Stimulated activated CD8-positive, alpha-beta memory T cell treated with anti-CD3 and anti-CD28 coated beads, Interleukin-15, amount 100 ng/mL, for 48 hours (primary cell): Measurements from ENCODE around the gene CD2.
A peak's percentile ranks its signal among the peaks of the same experiment; 100 is the strongest.

ENCODE experiments used
- DNase-seq, 2 donors: peaks; one replicate each; pipeline ENCODE4 v3.0.0-alpha.2; 2020; ENCODE audit warnings: low read depth in 2 of 2

CD2 gene, protein sequence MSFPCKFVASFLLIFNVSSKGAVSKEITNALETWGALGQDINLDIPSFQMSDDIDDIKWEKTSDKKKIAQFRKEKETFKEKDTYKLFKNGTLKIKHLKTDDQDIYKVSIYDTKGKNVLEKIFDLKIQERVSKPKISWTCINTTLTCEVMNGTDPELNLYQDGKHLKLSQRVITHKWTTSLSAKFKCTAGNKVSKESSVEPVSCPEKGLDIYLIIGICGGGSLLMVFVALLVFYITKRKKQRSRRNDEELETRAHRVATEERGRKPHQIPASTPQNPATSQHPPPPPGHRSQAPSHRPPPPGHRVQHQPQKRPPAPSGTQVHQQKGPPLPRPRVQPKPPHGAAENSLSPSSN

DNA sequence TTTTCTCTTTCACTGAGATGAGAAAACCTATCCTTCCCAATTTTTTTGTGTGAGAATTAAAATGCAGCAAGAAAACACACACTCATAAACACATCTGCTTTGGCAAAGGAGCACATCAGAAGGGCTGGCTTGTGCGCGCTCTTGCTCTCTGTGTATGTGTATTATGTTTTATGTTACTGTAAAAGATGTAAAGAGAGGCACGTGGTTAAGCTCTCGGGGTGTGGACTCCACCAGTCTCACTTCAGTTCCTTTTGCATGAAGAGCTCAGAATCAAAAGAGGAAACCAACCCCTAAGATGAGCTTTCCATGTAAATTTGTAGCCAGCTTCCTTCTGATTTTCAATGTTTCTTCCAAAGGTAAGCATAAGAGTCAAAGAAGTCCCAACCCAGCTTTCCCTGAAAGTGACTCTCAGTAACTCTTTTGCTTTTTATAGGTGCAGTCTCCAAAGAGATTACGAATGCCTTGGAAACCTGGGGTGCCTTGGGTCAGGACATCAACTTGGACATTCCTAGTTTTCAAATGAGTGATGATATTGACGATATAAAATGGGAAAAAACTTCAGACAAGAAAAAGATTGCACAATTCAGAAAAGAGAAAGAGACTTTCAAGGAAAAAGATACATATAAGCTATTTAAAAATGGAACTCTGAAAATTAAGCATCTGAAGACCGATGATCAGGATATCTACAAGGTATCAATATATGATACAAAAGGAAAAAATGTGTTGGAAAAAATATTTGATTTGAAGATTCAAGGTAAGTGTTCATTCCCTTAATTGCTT lies at the start of gene CD2:
Gene CD2, plus strand, starts transcription at position 233 of the 780 bp plus-strand sequence. Its CDS starts 63 bp downstream, at position 296.
- no peak for DNase-seq

DNA sequence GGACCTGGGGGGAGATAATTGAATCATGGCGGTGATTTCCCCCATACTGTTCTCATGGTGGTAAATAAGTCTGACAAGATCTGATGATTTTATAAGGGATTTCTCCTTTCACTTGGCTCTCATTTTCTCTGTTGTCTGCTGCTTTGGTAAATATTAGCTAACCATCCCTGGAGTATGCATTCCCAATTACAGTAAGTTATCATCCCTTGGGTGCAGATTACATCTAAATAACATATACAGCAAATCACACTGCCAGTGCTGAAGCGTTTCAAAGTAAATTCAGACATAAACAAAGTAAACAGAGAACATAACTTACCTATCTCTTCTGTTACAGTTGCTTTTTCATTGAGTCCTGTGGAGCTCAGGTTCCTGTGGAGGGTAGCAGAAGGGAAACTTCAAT lies 48.1 kb upstream of the CD2 start:
- no peak for DNase-seq

DNA sequence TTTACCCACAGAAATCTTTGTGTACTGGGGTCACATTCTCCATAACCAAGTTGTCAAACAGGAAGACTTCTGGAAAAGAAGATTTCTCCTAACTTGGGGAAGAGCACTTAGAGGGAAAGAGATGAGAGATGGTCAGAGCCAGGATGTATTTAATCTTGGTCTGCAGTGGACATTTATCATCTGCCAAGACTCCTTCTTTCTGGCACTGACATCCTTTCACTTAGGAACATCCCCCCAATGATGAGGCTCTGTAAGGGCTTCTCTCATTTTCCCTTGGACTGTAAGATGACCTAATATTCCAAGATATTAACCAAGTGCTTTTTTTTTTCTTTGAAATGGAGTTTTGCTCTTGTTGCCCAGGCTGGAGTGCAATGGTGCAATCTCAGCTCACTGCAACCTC lies 47.4 kb upstream of the CD2 start:
- no peak for DNase-seq

- DNase-seq: no peak
Observed at GRCh38 chr1:116708255-116708900, 45.9 kb upstream of the CD2 start.

DNA sequence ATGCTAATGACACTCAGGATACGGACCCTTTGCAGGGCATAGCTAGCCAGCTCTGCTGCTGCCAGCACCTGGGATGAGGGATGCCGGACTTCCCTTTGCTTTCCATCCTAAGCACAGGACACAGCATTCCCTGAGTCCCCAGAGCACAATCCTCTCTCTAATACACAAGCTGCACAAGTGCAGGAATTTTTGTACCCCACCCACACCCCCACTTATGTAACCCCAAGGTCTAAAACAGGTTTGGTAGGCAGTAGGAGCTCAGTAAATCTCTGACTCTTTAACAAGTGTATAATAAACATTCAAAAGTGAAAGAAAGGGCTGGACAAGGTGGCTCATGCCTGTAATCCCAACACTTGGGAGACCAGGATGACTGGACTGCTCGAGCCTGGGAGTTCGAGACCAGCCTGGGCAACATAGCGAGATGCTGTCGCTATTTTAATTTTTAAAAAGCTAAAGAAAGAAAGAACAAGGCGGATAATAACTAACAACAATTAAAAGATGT lies 44.5 kb upstream of the CD2 start:
- DNase-seq: no peak

DNA sequence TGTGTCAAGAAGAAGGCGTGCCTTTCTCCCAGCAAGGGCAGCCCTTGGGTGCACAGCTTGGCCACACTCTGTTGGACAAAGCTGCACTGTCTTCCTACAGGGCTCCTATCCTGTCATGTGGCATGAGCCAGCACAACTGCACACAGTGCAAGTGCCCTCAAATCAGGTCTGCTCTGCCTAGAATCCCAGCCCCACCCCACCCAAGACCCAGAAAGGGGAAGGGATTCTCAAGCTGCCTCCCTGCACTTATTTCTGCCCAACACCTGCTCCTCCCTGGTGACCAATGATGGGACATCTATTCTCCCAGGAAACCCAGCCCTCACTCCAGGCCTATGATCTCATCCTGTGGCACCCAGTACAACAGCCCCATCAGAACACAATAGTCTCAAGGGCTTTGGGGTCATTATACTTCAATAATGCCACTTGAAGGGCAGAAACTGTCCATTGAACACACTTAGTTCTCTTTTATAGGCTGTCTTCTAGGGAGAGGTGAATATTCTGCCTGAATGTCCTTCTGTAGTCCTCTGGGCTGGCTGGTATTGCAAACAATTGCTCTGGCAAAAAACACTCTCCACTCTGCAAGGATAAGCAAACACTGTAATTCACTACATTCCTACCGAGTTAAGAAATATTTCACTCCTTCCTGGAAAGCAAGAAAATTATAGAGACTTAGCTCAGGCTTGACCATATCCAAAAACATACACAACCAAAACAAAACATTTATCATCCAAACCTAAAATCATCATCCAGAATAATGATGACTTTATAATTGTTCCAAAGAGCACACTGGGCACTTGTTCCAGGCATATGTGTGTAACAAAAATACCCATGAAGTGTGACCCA lies 43.6 kb upstream of the CD2 start:
- DNase-seq: no peak

- peak in 1 of 2 donors; percentile 19 for DNase-seq
Observed at GRCh38 chr1:116711263-116711840, 42.9 kb upstream of the CD2 start.

DNA sequence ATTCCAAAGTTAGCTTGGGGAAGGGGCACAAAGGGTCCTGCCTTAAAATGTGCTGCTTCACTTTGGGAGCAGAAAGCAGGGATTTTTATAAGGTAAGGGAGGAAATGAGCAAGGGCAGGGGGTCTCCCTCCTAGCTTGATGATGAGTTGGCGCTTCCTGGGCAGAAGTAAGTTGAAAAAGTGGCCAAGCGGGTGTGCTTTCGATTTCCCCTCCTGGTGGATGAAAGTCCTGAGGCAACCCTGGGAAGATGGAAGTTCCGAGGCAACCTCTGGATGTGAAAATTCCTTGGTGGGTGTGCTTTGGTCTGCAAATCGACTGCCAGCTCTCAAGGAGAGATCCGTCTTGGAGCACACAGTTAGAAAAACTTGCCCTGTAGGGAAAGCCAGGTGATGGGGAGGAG lies 41.7 kb upstream of the CD2 start:
- DNase-seq: no peak

DNA sequence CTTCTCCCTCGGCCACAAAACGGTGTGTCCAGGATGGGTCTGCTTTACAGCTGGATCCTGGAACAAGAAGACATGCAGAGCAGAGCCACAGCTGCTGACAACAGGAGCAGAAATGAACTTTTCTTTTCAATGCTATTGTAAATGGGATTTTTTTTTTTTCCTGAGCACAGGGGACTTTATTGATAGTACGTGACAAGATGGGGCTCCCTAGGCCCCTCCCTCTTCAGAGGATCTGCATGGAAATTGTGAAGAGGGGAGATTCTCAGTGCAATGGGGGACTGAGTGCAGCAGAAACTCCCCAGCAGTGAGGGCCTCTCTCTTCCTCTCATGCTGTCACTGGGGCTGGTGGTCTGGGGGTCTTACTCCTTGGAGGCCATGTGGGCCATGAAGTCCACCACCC lies 40.8 kb upstream of the CD2 start:
- no peak for DNase-seq

DNA sequence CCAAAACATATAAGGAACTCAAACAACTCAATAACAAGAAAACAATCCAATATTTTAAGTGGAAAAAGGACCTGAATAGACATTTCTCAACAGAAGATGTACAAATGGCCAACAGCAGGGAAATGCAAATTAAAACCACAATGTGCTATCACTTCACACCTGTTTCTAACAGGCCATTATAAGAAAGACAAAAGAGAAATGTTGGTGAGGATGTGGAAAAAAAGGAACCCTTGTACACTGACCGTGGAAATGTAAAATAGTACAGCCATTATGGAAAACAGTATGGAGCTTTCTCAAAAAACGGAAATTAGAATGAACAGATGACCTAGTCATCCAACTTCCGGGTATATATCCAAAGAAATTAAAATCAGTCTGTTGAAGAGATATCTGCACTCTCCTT lies 37.8 kb upstream of the CD2 start:
- no peak for DNase-seq

DNA sequence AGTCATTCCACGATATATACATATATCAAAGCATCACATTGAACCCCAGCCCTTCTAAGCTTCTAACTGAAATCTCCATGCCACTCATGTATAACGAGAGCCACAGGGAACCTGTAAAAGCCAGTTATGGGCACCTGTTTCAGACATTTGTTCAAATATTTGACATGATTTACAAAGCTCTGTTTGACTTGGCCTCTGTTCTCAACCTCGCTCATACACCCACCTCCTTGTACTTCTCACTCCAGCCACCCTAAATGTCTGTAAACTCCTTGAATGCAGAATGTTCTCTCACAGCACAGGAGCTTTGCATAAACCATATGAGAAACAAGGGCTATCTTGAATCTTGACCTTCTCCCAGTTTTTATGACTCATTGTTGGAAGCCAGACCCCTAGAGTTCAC lies 36.9 kb upstream of the CD2 start:
- DNase-seq: no peak

DNA sequence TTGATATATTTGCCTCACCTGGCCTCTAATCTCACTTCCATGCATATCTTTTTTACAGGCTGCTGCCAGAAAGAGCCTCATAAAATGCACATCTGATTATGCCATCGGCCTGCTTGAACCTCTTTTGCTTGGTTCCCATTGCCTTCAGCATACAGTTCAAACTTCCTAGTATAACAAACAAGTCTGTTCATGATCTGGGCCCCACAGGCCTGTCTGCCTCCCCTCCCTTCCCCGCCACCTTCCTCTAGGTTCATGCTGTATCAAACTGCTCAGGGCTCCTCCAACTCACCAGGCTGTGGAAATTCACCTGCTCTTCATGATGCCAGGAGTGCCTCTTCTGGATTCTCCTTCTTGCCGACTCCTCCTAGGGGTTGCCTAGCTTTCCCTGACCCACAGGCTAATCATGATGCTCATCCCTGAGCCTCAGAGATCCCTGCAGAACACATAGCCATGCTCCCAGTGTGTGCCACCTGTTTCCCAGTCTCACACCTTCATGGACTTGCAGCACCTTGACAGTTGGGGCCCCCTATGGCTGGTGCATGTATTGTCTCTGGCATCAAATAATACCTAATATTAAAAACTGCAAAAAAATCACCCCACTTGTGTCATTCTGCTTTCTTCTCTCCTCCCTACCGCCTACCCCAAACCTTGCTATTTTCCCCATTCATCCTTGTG lies 33.7 kb upstream of the CD2 start:
- DNase-seq: no peak

DNA sequence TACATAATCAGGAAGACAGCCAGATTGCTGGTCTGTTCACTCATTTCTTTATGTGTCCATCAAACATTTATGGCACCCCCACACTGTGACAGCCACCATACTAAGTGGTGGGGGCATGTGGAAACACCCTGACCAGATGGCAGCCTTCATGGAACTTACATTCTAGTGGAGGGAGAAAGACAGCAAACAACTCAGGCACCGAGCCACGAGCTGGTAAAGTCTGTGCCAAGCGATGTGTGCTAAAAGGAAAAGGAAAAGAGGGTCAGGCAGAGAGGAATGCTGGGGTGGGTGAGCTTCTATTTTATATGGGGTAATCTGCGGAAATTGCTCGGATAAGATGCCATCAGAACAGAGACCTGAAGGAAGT lies 33.2 kb upstream of the CD2 start:
- DNase-seq: no peak

DNA sequence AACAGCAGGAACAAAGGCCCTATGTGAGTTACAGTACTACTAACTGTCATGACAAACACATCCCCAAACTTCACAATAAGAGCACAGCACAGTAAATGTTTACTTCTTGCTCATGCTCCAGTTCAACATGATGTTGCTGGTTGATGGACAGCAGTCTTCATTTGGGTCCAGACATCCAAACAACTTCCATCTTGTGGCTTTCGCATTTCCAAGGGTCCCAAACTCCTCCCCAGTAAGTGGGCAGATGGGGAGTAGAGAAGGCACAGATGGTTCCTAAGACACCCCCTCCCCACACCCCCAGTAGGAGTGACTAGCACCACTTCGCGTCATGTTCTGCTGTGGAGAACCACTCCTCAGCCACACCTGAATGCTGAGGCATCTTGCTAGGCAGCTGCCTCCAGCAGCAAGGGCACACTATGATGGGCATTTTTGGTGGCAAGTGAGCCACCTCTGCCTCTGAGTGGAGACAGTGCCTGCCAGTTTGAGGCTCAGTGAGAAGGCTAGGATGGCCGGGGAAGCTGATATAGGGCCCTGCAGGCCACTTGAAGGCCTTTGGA lies 32.7 kb upstream of the CD2 start:
- no peak for DNase-seq

DNA sequence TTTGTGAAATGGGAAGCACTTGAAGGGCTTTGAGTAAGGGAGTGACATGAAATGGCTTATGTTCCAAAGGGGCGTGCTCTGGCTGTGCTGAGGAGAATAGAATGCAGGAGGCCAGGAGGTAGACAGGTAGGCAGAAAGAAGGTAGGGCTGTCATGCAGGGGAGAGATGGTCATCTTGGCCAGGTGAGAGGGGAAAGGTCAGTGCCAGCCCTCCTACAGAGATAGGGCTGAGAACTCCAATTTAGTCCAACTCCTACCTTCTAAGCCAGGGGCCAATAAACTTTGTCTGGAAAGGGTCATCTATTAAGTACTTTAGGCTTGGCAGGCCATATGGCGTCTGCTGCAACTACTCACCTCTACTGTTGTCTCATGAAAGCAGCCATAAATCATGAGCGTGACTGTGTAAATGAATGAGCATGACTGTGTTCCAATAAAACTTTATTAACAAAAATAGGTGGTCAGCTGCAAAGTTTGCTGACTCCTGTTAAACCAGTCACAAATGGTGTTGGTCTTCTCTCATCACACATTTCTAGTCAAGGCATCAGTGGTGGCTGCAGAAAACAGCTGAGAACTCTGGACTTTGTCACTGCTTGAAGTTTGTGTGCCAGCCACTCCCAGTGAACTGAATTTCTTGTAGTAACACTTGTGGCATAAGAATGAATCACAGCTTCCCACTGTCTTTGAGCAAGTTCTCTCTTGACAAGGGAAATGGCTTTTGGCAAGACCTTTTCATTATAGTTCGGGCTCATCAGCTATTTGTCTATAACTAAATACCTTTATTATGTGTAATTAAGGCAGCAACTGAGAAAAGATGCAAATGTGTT lies 32.0 kb upstream of the CD2 start:
- no peak for DNase-seq

- peak; percentile 50 to 57 for DNase-seq
Observed at GRCh38 chr1:116724765-116725375, 29.4 kb upstream of the CD2 start.

DNA sequence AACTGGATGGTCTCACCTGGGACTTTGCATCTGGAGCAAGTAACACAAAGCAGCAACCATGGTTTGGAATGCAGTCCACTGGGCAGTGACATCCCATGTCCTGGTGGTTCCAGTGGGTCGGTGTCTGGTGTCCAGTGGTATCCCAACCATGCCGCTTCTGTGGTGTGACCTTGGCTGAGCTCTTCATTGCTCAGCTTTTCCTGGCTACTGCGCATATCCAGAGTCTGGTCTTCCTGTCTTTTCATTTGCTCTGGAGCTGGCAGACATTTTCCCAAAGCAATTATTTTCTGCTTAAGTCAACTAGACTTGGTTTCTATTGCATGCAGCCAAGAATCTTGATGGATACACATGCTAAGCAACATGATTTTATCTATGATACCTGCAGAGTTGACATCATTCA lies 28.4 kb upstream of the CD2 start:
- no peak for DNase-seq

DNA sequence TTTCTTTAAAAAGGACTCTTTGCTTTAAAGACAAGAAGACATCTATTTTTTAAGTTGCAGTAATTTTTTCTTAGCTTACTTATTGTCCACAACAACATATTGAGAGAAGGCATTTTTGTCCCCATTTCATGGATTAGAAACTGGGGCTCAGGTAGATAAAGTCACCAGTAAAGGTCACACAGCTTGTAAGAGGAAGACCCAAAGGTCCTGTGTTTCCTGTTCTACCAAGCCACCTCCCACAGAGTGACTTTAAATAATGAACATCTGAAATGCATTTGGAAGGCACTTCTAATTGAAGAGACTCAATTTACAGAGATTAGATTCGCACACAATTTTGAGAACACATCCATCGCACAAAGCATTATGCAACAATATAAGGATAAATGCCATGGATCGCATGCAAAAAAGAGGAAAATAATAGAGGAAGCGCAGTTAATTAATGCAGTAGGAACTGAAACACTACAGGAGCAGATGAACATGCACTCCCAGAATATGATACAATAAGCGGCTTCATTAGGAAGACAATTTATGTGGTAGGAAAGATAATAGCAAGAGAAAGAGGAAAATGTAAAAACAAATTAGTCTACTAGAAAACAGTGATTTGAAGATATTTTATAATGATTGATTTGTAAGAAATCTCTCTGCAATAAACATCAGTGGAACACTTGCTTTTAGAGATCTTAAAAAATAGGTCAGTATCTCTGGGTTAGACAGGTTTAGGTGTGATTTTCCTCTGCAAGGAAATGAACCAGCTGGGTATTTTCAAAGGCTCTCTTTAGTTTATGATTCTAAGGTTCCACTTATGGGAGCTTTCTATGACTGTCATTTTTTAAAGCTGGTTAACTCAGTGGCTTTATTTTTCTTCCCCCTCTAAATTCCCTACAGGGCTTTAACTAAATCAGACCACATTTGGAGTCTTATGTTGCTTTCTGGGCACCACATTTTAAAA lies 27.1 kb upstream of the CD2 start:
- DNase-seq: no peak
